Measurements from ENCODE around the gene RCOR3. TPM values are rescaled to one million over a fixed set of nuclear protein-coding genes. Genes with fewer than 3 reads are reported as not detected.

RCOR3 gene
- total and polyA plus RNA-seq, 10 of the 15 experiments (the other 5 are each of a cell fraction or from before 2014, with no cell fraction given): 8.0 to 55.0 (median 25.1) TPM

GRCh38 chr1:211319892-211320291, 60.7 kb downstream of the RCOR3 start:
- ChIA-PET RAD21 (ENCODE audit: unreplicated experiment) (no interaction called here), POLR2A (no interaction called here), SMC1A (ENCODE audit: uncharacterized antibody, unreplicated experiment) (no interaction called here), CTCF (no interaction called here)
- no peak overlapping the region for H3K27ac ChIP-seq (ENCODE audit: control insufficient read depth, insufficient read depth)
- no peaks in the 10 kb centered on the region for H4K20me1 ChIP-seq (ENCODE audit: control insufficient read depth, insufficient read depth)
- H3K9ac ChIP-seq (ENCODE audit: control insufficient read depth, insufficient read depth, low read length): no peak overlapping the region
- DNase-seq (ENCODE audit: low read depth, low spot score) (no peak), FAIRE-seq (no peak), ATAC-seq (no peak)
- no peaks in the 10 kb centered on the region for H3K4me1 ChIP-seq (ENCODE audit: control insufficient read depth, insufficient read depth, low read length)
- no peaks in the 10 kb centered on the region for H3K27me3 ChIP-seq (replicated peaks in 1 of 2; ENCODE audit: control insufficient read depth in 2 of 2, insufficient read depth in 2 of 2, low read length in 1 of 2)
- no peak overlapping the region for H2AFZ ChIP-seq (ENCODE audit: control insufficient read depth, low read depth, low read length)
- intact Hi-C loops (cut with micrococcal nuclease; ENCODE audit: unreplicated experiment): no loop called here
- H3K4me3 ChIP-seq: no peak overlapping the region
- BruUV-seq (replicated peaks): no TSS peak
- TF ChIP-seq, protein P1, sequence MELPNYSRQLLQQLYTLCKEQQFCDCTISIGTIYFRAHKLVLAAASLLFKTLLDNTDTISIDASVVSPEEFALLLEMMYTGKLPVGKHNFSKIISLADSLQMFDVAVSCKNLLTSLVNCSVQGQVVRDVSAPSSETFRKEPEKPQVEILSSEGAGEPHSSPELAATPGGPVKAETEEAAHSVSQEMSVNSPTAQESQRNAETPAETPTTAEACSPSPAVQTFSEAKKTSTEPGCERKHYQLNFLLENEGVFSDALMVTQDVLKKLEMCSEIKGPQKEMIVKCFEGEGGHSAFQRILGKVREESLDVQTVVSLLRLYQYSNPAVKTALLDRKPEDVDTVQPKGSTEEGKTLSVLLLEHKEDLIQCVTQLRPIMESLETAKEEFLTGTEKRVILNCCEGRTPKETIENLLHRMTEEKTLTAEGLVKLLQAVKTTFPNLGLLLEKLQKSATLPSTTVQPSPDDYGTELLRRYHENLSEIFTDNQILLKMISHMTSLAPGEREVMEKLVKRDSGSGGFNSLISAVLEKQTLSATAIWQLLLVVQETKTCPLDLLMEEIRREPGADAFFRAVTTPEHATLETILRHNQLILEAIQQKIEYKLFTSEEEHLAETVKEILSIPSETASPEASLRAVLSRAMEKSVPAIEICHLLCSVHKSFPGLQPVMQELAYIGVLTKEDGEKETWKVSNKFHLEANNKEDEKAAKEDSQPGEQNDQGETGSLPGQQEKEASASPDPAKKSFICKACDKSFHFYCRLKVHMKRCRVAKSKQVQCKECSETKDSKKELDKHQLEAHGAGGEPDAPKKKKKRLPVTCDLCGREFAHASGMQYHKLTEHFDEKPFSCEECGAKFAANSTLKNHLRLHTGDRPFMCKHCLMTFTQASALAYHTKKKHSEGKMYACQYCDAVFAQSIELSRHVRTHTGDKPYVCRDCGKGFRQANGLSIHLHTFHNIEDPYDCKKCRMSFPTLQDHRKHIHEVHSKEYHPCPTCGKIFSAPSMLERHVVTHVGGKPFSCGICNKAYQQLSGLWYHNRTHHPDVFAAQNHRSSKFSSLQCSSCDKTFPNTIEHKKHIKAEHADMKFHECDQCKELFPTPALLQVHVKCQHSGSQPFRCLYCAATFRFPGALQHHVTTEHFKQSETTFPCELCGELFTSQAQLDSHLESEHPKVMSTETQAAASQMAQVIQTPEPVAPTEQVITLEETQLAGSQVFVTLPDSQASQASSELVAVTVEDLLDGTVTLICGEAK (IDR thresholded peaks at IDR 0.05; ENCODE audit: borderline replicate concordance): peak; percentile 86
- TF ChIP-seq EZH2 (IDR thresholded peaks at IDR 0.05; ENCODE audit: borderline replicate concordance, control insufficient read depth, low read depth, low read length) (no peak), TARDBP (IDR thresholded peaks at IDR 0.05; ENCODE audit: borderline replicate concordance) (no peak)
- H3K79me2 ChIP-seq (ENCODE audit: control insufficient read depth, insufficient read depth, low read length): no peaks in the 10 kb centered on the region
- no peaks in the 10 kb centered on the region for H3K9me3 ChIP-seq (replicated peaks; ENCODE audit: control insufficient read depth, insufficient read depth, low read length)
- H3K4me2 ChIP-seq (ENCODE audit: control insufficient read depth, insufficient read depth): no peak overlapping the region
- H3K36me3 ChIP-seq (ENCODE audit: control insufficient read depth in 2 of 2, insufficient read depth in 2 of 2, low read length in 1 of 2): peaks cover 0 to 4% of the 10 kb centered on the region in 2 experiments; a peak in 1 of 4 replicates
- in situ Hi-C loops (cut with MboI): loop anchor here (5.0 to 10.0 kb wide), 3 partner anchors 152 to 332 kb away; no protein-coding TSS in a partner anchor

Data from GM12878 (cell line).